Tibial nerve (tissue), 4 donors: ENCODE data around the gene DHX30.

Source experiments
- EP300 ChIP-seq, 2 donors: sonication (generic); formaldehyde crosslinking; IDR thresholded peaks; one replicate each; pipeline ENCODE4 v1.6.1; 2017; ENCODE audit warnings: antibody characterized with exemption in 2 of 2, mild to moderate bottlenecking in 1 of 2
- POLR2A ChIP-seq, 2 donors: fragments of 450-650 bp; IDR thresholded peaks; one replicate each; pipeline ENCODE4 v1.6.1; 2017; ENCODE audit warnings: antibody characterized with exemption in 2 of 2, mild to moderate bottlenecking in 2 of 2, moderate library complexity in 2 of 2
- TF ChIP-seq, protein P1 (sequence below), 5 experiments: fragments of 200-600 bp in 3 of 5; fragments of 450-650 bp in 2 of 5; sonication (generic) in 3 of 5; IDR thresholded peaks; one replicate each; pipeline ENCODE4 v1.5.1; 2016 to 2019; ENCODE audit warnings: antibody characterized with exemption in 5 of 5, mild to moderate bottlenecking in 3 of 5, moderate library complexity in 2 of 5

GRCh38 chr3:47849186-47849698, 46.3 kb downstream of the DHX30 start:
- TF ChIP-seq, protein P1, sequence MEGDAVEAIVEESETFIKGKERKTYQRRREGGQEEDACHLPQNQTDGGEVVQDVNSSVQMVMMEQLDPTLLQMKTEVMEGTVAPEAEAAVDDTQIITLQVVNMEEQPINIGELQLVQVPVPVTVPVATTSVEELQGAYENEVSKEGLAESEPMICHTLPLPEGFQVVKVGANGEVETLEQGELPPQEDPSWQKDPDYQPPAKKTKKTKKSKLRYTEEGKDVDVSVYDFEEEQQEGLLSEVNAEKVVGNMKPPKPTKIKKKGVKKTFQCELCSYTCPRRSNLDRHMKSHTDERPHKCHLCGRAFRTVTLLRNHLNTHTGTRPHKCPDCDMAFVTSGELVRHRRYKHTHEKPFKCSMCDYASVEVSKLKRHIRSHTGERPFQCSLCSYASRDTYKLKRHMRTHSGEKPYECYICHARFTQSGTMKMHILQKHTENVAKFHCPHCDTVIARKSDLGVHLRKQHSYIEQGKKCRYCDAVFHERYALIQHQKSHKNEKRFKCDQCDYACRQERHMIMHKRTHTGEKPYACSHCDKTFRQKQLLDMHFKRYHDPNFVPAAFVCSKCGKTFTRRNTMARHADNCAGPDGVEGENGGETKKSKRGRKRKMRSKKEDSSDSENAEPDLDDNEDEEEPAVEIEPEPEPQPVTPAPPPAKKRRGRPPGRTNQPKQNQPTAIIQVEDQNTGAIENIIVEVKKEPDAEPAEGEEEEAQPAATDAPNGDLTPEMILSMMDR (IDR thresholded peaks at IDR 0.05) = no peak
- TF ChIP-seq POLR2A (IDR thresholded peaks at IDR 0.05) = no peak
- no peak for TF ChIP-seq EP300 (IDR thresholded peaks at IDR 0.05)
